Measurements from ENCODE around the gene RPS15.

DNA sequence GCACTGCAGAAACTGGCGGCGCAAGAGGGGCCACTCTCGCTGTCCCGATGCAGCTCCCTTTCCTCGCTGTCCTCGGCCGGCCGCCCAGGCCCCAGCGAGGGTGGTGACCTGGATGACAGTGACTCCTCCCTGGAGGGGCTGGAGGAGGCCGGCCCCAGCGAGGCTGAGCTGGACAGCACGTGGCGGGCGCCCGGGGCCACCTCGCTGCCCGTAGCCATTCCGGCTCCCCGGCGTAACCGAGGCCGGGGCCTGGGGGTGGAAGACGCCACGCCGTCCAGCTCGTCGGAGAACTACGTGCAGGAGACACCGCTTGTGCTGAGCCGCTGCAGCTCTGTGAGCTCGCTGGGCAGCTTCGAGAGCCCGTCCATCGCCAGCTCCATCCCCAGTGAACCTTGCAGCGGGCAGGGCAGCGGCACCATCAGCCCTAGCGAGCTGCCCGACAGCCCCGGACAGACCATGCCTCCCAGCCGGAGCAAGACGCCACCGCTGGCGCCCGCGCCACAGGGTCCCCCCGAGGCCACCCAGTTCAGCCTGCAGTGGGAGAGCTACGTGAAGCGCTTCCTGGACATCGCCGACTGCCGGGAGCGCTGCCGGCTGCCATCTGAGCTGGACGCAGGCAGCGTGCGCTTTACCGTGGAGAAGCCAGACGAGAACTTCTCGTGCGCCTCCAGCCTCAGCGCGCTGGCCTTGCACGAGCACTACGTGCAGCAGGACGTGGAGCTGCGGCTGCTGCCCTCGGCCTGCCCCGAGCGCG is 28.4 kb downstream of the RPS15 start:
- TF ChIP-seq, protein P1, sequence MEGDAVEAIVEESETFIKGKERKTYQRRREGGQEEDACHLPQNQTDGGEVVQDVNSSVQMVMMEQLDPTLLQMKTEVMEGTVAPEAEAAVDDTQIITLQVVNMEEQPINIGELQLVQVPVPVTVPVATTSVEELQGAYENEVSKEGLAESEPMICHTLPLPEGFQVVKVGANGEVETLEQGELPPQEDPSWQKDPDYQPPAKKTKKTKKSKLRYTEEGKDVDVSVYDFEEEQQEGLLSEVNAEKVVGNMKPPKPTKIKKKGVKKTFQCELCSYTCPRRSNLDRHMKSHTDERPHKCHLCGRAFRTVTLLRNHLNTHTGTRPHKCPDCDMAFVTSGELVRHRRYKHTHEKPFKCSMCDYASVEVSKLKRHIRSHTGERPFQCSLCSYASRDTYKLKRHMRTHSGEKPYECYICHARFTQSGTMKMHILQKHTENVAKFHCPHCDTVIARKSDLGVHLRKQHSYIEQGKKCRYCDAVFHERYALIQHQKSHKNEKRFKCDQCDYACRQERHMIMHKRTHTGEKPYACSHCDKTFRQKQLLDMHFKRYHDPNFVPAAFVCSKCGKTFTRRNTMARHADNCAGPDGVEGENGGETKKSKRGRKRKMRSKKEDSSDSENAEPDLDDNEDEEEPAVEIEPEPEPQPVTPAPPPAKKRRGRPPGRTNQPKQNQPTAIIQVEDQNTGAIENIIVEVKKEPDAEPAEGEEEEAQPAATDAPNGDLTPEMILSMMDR (conservative IDR thresholded peaks at IDR 0.05) = no peak
- TF ChIP-seq ZFX (IDR thresholded peaks at IDR 0.05) = no peak
